ENCODE data around the gene CTDP1. TPM values are rescaled to one million over a fixed set of nuclear protein-coding genes. Genes with fewer than 3 reads are reported as not detected.

CTDP1 gene
- total RNA-seq, 1 experiment from 2014 or later: 22.5 TPM

- H3K36me3 ChIP-seq (ENCODE audit: insufficient read depth, low read length, poor library complexity, severe bottlenecking): peaks cover 4% of the 10 kb centered on the region
- TF ChIP-seq EZH2 (IDR thresholded peaks at IDR 0.05; ENCODE audit: borderline replicate concordance, low read depth, low read length, poor library complexity, severe bottlenecking) (no peak), CTCF (conservative IDR thresholded peaks at IDR 0.05; ENCODE audit: low read depth, low read length) (no peak)
- intact Hi-C loops (cut with micrococcal nuclease; ENCODE audit: unreplicated experiment): no loop called here
These were observed 44.9 kb downstream of the CTDP1 start for GRCh38 chr18:79724299-79725080.

GRCh38 chr18:79725486-79725885, 45.9 kb downstream of the CTDP1 start:
- no peaks in the 10 kb centered on the region for H3K27me3 ChIP-seq (replicated peaks; ENCODE audit: insufficient read depth, low read depth, low read length, poor library complexity)
- ChIA-PET POLR2A (ENCODE audit: low non-redundant PET) (no interaction called here), CTCF (no interaction called here)
- no peak overlapping the region for H3K27ac ChIP-seq (ENCODE audit: low read depth, low read length, poor library complexity, severe bottlenecking)
- no peaks in the 10 kb centered on the region for H3K9me3 ChIP-seq (ENCODE audit: low read depth, low read length, poor library complexity, severe bottlenecking)
- H3K4me1 ChIP-seq (ENCODE audit: insufficient read depth, low read length, poor library complexity, severe bottlenecking): no peaks in the 10 kb centered on the region
- no peak for DNase-seq (ENCODE audit: low spot score)
- H3K4me3 ChIP-seq (ENCODE audit: low read depth, low read length, poor library complexity, severe bottlenecking): no peak overlapping the region
- BruUV-seq (replicated peaks): no TSS peak
- peaks cover 13% of the 10 kb centered on the region for H3K36me3 ChIP-seq (ENCODE audit: insufficient read depth, low read length, poor library complexity, severe bottlenecking)
- TF ChIP-seq CTCF (conservative IDR thresholded peaks at IDR 0.05; ENCODE audit: low read depth, low read length): no peak
- no peak for TF ChIP-seq EZH2 (IDR thresholded peaks at IDR 0.05; ENCODE audit: borderline replicate concordance, low read depth, low read length, poor library complexity, severe bottlenecking)
- intact Hi-C loops (cut with micrococcal nuclease; ENCODE audit: unreplicated experiment): no loop called here

More at GRCh38 chr18:79724299-79725080, 44.9 kb downstream of the CTDP1 start:
- ChIA-PET POLR2A (ENCODE audit: low non-redundant PET) (no interaction called here), CTCF (no interaction called here)
- no TSS peak for BruUV-seq (replicated peaks)
- no peak overlapping the region for H3K4me3 ChIP-seq (ENCODE audit: low read depth, low read length, poor library complexity, severe bottlenecking)
- H3K27me3 ChIP-seq (replicated peaks; ENCODE audit: insufficient read depth, low read depth, low read length, poor library complexity): no peaks in the 10 kb centered on the region
- no peaks in the 10 kb centered on the region for H3K9me3 ChIP-seq (ENCODE audit: low read depth, low read length, poor library complexity, severe bottlenecking)
- no peak for DNase-seq (ENCODE audit: low spot score)
- no peaks in the 10 kb centered on the region for H3K4me1 ChIP-seq (ENCODE audit: insufficient read depth, low read length, poor library complexity, severe bottlenecking)
- no peak overlapping the region for H3K27ac ChIP-seq (ENCODE audit: low read depth, low read length, poor library complexity, severe bottlenecking)

GRCh38 chr18:79726721-79727120, 47.1 kb downstream of the CTDP1 start:
- no peak for DNase-seq (ENCODE audit: low spot score)
- H3K27me3 ChIP-seq (replicated peaks; ENCODE audit: insufficient read depth, low read depth, low read length, poor library complexity): no peaks in the 10 kb centered on the region
- H3K27ac ChIP-seq (ENCODE audit: low read depth, low read length, poor library complexity, severe bottlenecking): no peak overlapping the region
- intact Hi-C loops (cut with micrococcal nuclease; ENCODE audit: unreplicated experiment): no loop called here
- ChIA-PET POLR2A (ENCODE audit: low non-redundant PET) (no interaction called here), CTCF (no interaction called here)
- no peak overlapping the region for H3K4me3 ChIP-seq (ENCODE audit: low read depth, low read length, poor library complexity, severe bottlenecking)
- TF ChIP-seq EZH2 (IDR thresholded peaks at IDR 0.05; ENCODE audit: borderline replicate concordance, low read depth, low read length, poor library complexity, severe bottlenecking) (no peak), CTCF (conservative IDR thresholded peaks at IDR 0.05; ENCODE audit: low read depth, low read length) (no peak)
- H3K9me3 ChIP-seq (ENCODE audit: low read depth, low read length, poor library complexity, severe bottlenecking): peaks cover 6% of the 10 kb centered on the region
- no TSS peak for BruUV-seq (replicated peaks)
- H3K36me3 ChIP-seq (ENCODE audit: insufficient read depth, low read length, poor library complexity, severe bottlenecking): peaks cover 23% of the 10 kb centered on the region
- H3K4me1 ChIP-seq (ENCODE audit: insufficient read depth, low read length, poor library complexity, severe bottlenecking): no peaks in the 10 kb centered on the region

All from A673 (cell line).